SW 1271 (cell line): ENCODE results near the gene KPNA1.

Experiments
- DNase-seq, 2 experiments: peaks; one replicate each; lab custom pipeline; 2025; lab: John Stamatoyannopoulos, UW

Gene KPNA1

DNA sequence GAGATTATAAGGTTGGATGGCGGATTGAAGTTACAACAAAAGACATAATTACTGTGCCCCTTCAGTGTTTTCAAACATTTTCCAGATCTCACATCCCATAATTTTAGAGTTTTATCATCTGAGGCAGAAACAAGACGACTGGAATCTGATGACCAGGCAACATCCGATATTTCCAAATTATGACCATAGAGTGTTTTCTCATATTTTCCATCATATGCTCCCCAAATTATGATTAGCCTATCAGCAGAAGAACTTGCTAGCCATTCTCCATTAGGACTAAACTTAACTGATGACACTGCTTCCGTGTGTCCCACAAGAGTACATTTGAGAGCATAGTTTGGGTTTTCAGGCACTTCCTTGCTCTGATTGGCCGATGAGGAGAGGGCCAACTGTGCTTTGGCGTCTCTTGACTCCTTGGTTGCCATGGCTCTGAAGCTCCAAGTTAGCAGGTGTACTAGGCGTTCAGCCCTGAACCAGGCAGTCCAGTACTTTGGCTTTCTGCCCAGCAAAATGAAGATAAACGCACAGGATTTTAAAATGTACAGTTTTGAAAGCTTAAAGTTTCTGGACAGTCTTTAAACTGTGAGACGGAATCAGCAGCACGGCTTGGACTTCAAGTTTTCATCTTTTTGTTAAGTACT, 99.5 kb downstream of the KPNA1 start:
- DNase-seq = no peak

GRCh38 chr3:122414391-122414790, 100.3 kb downstream of the KPNA1 start:
- DNase-seq = no peak

DNA sequence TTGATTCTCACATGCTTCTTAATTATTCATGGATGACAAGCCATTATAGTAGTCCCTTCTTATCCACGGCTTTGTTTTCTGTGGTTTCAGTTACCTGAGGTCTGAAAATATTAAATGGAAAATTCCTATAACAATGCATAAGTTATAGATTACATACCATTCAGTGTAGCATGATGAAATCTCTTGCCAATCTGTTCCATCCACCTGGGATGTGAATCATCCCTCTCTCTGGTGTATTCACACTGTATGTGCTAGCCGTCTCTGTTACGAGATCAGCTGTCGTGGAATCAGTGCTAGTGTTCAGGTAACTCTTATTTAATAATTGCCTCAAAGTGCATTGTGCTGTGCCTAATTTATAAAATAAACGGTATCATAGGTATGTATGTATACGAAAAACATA, 104.1 kb downstream of the KPNA1 start:
- DNase-seq = no peak

DNA sequence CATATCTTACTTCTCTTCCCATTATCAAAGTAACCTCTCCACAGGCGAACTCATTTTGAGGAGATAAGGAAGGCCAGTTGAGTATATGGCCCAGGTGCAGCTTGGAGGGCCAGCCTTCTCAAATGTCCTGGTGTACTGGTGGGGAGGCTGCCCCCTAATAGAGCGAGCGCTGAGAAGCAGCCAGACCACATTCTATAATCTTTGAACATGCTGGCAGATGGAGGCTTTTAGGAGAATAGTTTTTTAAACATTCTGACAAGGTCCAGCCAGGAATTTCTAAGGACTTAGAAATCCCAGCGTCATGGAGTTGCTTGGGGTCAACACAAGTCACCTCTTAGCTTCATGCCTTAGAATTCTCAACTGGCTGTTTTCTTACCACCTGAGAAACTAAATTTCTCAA, 104.6 kb downstream of the KPNA1 start:
- no peak for DNase-seq

DNA sequence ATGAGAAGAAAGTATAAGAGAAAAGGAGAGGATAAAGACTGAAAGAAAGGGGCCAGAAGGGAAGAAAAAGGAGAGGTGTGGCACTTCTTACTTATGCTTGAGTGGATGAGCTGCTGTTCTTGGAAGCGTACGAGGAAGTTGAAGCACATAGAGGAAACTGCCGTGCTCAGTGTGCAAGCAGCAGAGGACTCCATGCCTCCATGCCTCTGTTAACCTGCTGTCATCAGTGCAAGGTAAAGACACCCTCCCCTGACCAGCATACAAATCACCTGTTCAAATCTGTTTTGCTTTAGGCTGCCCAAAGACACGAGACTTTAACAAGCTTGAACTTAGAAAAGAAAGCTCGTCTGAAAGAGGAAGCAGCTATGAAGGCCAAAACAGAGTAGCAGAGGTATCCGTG, 105.3 kb downstream of the KPNA1 start:
- DNase-seq = no peak

DNA sequence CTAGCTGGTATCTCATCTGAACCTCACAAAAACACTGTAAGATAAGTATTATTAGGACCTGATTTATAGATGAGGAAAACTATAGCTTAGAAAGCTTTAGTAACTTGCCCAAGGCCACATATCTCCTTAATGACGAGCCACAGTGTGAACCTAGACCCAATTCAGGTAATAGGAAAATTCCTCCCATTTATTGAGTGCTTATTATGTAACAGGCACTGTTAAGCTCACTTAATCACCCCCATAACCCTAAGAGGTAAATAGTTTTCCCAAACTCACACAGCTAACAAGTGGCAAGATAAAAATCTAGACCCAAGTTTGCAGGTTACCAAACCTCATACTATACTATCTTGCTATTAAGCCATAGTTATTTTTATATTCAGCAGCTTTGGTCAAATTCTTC, 106.8 kb downstream of the KPNA1 start:
- no peak for DNase-seq

DNA sequence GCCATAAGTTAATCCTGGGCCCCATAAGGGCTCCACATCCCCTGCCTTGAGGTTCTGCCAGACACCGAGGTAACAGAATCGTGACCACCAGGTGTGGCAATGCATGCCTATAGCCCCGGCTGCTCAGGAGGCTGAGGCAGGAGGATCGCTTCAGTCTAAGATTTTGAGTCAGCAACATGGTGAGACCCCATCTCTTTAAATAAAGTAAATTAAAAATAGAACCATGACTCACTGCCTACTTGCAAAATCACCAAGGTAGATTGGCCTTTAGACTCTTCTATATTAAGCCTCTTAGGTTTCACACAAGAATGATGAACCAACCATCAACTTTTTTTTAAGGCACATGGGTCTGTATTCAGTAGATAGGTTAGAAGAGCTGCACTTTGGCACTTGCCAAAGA, 108.5 kb downstream of the KPNA1 start:
- DNase-seq = no peak

DNA sequence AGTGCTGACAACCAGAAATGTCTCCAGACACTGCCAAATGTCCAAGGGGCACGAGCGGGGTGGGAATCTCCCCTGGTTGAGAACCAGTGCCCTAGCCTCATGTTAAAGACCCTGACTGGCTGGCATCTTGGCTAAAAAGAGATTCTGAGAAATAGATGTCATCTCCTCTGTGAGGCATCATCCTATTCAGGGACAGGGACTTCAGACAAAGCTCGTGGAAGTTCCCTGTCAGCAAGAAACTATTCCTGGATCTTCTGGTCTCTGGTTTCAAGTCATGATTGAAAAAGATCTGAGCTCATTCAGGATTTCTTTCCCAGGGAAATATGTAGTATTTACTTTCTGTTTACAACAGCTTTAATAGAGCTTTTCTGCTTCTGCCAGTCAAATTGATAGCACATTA, 109.7 kb downstream of the KPNA1 start:
- DNase-seq = no peak

DNA sequence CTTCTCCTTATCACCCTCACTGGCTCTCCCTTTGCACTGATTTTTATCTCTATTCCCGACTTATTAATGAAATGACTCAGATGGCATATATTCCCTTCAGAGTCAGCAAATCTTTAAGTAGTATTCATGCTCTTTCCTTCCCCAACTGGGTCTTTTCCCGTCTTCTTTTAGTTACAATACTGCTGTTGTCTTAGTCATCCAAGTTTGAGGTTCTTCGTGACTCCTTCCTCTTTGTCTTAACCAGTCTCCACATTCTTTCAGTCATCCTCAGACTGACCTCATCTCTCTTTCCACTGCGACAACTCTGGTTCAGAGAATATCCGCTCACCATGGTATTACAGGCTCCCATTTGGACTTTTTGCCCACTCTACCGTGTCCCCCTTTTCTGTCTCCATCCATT, 111.2 kb downstream of the KPNA1 start:
- DNase-seq = no peak

- DNase-seq = no peak
Observed at GRCh38 chr3:122398920-122399319, 115.8 kb downstream of the KPNA1 start.

DNA sequence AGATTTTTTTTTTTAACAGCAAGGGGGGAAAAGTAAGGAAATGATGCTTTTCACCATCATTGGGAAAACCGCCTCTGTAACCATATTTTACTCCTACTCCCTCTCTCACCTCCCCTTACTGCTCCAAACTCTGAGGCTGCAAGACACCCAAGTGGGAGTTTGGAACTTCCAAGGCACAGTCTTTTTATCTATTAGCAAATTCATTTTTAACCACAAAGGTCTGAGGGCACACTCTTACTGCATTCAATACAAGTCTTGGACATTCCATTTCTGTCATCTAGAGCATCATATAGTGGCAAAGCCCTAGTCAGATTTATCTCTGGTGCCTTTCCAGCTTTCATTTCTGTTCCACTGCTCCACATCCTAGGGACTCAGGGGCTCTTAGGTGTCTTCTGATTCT, 117.5 kb downstream of the KPNA1 start:
- no peak for DNase-seq

- DNase-seq = no peak
Observed at GRCh38 chr3:122396511-122396910, 118.2 kb downstream of the KPNA1 start.

DNA sequence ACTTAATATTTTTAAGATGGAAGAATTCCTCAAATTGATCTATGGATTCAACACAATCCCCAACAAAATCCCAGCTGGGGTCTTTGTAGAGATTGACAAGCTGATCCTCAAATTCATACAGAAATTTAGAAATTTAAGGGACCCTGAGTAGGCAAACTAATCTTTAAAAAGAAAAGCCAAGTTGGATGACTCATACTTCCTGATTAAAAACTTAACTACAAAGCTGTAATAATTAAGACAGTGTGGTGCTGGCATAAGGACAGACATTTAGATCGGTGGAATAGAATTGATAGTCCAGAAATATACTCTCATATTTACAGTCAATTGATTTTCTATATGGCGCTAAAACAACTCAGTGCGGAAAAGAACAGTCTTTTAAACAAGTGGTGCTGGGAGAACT, 119.2 kb downstream of the KPNA1 start:
- no peak for DNase-seq

- DNase-seq = no peak
Observed at GRCh38 chr3:122394173-122394572, 120.6 kb downstream of the KPNA1 start.

DNA sequence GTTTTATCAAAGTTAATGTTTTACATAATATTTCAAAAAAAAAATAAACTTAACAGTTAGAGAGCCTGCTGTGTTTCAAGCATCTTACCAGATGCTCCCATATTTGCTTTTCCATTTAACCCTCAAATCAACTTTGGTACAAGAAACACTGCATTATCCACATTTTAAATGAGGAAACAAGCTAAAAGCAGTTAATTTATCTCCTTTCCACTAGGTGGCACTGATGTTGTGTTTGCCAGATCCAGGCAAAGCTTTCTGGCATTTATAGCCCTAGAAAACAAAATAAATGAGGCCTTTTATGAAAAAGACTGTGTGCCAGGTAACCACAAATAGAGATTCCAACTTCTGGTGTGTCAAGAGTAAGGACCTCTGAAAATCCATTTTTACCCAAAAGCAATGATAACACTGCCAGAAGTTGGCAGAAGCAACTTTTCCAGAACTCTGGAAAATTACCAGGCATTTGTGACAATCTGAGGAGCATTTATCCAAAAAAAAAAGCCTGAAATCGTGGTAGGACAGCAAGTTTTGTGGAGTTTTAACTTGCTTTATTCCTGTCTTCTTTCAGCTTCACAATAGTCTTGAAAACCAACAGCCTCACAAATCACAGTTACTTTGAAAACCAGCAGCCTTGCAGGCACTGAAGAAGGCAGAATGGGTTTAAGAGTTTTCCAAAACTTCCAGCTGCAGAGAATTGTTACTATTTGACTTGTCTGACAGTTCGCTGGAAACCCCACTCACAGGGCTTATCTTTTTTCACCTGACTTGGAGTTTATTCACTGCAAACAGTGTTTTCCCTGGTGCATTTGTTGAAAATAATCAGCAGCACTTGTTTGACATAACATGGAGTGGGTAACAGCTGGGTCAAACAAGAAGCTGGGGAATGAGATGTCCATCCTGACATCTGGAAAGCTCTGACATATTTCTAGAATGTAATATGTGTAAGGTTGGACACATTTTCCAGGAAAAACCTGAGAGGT, 121.6 kb downstream of the KPNA1 start:
- DNase-seq = peak in 1 of 2 experiments; percentile 49

DNA sequence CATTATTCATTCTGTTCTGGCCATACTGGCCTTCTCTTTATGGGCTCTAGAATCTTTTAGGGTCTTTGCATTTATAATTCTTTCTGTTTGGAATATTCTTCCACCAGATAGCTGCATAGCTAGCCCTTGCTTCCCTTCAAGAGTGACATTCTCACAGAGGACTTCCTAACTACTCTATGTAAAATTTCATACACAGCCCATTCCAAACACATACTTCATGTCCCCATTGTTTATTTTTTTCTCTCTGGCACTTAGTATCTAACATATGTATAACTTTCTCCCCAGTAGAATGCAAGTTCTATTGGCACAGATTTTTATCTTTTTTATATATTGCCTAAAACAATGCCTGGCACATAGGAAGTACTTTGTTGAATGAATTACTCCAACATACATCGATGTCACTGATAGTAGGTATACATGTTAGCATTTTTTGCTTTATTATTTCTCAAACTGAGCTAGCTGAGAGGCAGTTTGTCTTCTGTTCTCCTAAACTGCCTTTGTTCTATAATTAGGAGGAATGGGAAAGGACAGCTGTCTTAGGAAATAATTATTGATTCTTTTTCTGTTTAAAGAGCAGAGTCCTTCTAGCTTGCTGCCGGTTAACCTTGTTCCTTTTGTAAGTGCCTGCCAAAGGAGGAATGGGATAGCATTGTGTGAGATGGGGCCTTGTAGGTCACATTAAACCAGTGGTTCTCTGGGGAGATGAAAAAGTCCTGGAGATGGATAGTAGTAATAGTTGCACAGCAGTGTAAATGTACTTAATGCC, 122.9 kb downstream of the KPNA1 start:
- DNase-seq = no peak

DNA sequence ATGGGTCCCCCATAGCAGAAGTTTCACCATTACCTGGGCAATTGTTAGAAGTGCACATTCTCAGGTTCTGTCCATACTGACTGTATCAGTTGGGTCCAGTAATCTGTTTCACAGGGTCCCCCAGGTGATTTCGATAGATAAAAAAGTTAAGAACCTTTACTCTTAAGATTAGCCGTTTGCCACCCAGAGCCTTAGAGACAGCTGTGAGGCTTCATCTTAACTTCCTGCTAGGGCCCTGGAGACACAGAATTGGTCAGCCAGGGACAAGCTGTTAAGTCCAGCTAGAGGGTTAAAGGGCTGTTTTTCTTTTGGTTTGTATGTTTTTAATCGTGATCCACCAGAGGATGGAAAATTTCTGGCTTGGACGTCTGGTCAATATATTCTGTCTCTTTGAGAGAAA, 124.1 kb downstream of the KPNA1 start:
- DNase-seq = no peak

DNA sequence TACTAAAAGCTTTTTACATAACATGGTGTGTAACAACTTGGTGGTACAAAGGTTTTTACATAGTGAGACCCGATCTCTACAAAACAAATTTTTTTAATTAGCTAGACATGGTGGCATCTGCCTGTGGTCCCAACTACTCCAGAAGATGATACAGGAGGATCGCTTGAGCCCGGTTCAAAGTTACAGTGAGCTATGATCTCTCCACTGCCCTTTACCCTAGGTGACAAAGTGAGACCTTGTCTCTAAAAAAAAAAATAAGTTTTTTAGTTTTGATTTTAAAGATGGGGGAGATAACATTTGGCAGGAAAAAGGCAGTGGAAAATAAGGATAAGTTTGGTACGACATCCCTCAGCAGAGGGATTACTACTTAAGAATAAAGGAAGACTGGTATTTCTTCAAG, 124.8 kb downstream of the KPNA1 start:
- no peak for DNase-seq

DNA sequence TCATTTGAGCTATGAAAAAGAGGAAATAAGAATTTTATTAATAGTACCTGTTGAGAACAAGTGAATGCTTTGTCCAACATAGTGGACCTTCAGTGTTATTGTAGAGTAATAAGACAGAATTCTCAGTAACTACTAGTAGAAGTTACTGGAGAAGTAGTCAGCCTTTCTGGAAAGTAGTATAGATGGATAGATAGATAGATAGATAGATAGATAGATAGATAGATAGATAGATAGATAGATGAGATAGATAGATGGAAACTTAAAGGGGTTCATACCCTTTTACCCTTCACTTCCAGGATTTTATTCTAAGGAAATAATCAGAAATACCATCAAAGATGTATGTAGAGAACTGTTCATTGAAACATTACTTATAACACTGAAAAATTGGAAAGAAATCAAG, 125.5 kb downstream of the KPNA1 start:
- DNase-seq = no peak

GRCh38 chr3:122387709-122388108, 127.0 kb downstream of the KPNA1 start:
- DNase-seq = no peak

DNA sequence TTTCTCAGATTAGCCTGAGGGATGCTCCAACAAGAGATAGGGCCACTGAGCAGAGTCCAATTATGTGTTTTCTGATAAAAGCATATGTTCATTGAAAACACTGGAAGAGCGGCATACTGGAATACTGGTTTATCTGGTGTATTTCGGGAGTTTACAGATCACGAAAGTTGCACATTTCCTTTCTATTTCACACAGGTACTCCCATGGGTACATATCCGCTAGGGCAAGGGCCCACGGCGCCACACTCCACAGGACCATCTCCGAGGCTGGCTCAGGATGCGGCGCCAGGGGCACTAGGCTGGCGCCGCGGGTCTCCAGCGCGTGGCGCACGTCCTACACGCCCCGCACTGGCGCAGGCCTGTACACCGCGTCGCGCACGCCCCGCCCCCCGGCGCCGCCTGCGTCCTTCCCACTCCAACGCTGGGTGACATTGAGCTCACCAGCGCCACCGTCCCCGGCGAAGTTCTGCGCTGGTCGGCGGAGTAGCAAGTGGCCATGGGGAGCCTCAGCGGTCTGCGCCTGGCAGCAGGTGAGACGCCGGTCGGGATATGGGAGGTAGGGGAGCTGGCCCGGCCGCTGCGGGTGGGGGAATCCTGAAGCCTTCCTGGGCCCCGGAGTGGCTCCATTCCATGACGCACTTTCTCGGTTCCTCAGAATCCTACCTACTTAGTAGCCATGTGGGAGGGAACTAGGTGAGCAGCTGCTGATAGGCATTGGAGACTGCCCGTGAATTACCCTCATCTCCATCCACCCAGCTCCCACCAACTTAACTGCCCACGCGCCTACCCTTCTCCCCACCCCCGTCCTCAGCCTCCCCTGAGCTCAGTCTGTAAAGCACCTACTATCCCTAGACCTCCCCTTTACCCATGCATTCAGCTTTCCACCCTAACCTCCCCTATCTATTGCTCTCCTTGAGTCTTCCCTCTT, 130.7 kb downstream of the KPNA1 start, which contains the start of gene FAM162A:
TSS of gene FAM162A (plus strand) at position 412 of the 927 bp plus-strand sequence. CDS start at position 496, 84 bp downstream.
- peak; percentile 78 to 92 for DNase-seq
